B cell (primary cell): Measurements from ENCODE around the gene CARS2. TPM values are rescaled to one million over a fixed set of nuclear protein-coding genes. Genes with fewer than 3 reads are reported as not detected.

Source experiments
- ATAC-seq: fragments of 200-7000 bp; cut with Tn5 transposase; one replicate; pipeline ENCODE4 v1.10.0; 2021; ENCODE audit warnings: low read depth, mild to moderate bottlenecking, moderate number of reproducible peaks, moderate library complexity
- CTCF ChIA-PET: fragments of 350-600 bp; sonication (Branson Sonifier 250); formaldehyde crosslinking; loops from one replicate; lab custom pipeline; 2021; ENCODE audit warnings: antibody characterized with exemption, inconsistent platforms; lab: Charles Lee
- POLR2A ChIA-PET: fragments of 350-600 bp; sonication (Branson Sonifier 250); formaldehyde crosslinking; loops from one replicate; lab custom pipeline; 2021; ENCODE audit warnings: antibody characterized with exemption; lab: Charles Lee
- DNase-seq: peaks from one replicate; pipeline ENCODE4 v3.0.0; 2013
- H2AFZ ChIP-seq: 2 replicates; pipeline ENCODE4 v1.6.1; 2012; ENCODE audit warnings: mild to moderate bottlenecking, low read depth, low read length; ENCODE audit not compliant: insufficient read depth, poor library complexity, severe bottlenecking
- H3K27ac ChIP-seq, 2 donors: 1 replicate in 1 of 2; 2 replicates in 1 of 2; pipeline ENCODE4 v1.5.1; 2012 to 2013; ENCODE audit warnings: low read length in 2 of 2, mild to moderate bottlenecking in 2 of 2, moderate library complexity in 1 of 2
- H3K27me3 ChIP-seq, 4 experiments: fragments of 200-600 bp in 1 of 4; sonication (generic) in 1 of 4; replicated peaks in 1 of 4; 1 replicate in 2 of 4; 2 replicates in 2 of 4; pipeline versions ENCODE4 v1.6.1 to v1.7.0; 2013 to 2016; ENCODE audit warnings: low read length in 3 of 4, mild to moderate bottlenecking in 2 of 4, mixed read lengths in 1 of 4, moderate library complexity in 1 of 4; ENCODE audit not compliant: insufficient read depth in 4 of 4, control insufficient read depth in 3 of 4; ENCODE audit errors: control extremely low read depth in 1 of 4
- H3K36me3 ChIP-seq, 2 experiments: replicated peaks in 1 of 2; 1 replicate in 1 of 2; 2 replicates in 1 of 2; pipeline versions ENCODE4 v1.6.1 to v1.7.1; 2013; ENCODE audit warnings: low read length in 1 of 2; ENCODE audit not compliant: insufficient read depth in 2 of 2, control insufficient read depth in 1 of 2; ENCODE audit errors: control extremely low read depth in 1 of 2, extremely low read depth in 1 of 2
- H3K4me1 ChIP-seq, 2 donors: fragments of 200-600 bp in 1 of 2; sonication (generic) in 1 of 2; 1 replicate in 1 of 2; 2 replicates in 1 of 2; pipeline versions ENCODE4 v1.5.1 to v1.6.1; 2013 to 2017; ENCODE audit warnings: low read length in 2 of 2; ENCODE audit not compliant: control insufficient read depth in 2 of 2, insufficient read depth in 2 of 2
- H3K4me2 ChIP-seq: replicated peaks from 2 replicates; pipeline ENCODE3; 2012; ENCODE audit warnings: mild to moderate bottlenecking, low read depth, low read length; ENCODE audit not compliant: poor library complexity, severe bottlenecking
- H3K4me3 ChIP-seq, 5 experiments: fragments of 200-600 bp in 1 of 5; sonication (generic) in 1 of 5; 1 replicate in 3 of 5; 2 replicates in 2 of 5; pipeline versions ENCODE4 v1.5.1 to v1.7.0; 2011 to 2016; ENCODE audit warnings: low read length in 4 of 5, mild to moderate bottlenecking in 4 of 5, low read depth in 2 of 5, control low read depth in 1 of 5, moderate library complexity in 1 of 5; ENCODE audit not compliant: insufficient read depth in 1 of 5; ENCODE audit errors: control extremely low read depth in 1 of 5, extremely low read depth in 1 of 5
- H3K79me2 ChIP-seq: fragments of 200-600 bp; sonication (generic); one replicate; pipeline ENCODE4 v1.6.0; 2016; ENCODE audit warnings: low read length; ENCODE audit not compliant: control insufficient read depth, insufficient read depth
- H3K9ac ChIP-seq: fragments of 200-600 bp; sonication (generic); 2 replicates; pipeline ENCODE4 v1.6.1; 2017; ENCODE audit warnings: mild to moderate bottlenecking, low read length, moderate library complexity
- H3K9me3 ChIP-seq, 3 donors: one replicate each; pipeline versions ENCODE4 v1.6.1 to v1.7.1; 2013; ENCODE audit warnings: low read length in 2 of 3; ENCODE audit not compliant: control insufficient read depth in 2 of 3, insufficient read depth in 1 of 3; ENCODE audit errors: control extremely low read depth in 1 of 3
- H4K20me1 ChIP-seq: 2 replicates; pipeline ENCODE4 v1.6.0; 2012; ENCODE audit warnings: mild to moderate bottlenecking, low read length; ENCODE audit not compliant: insufficient read depth, control insufficient read depth, poor library complexity, severe bottlenecking
- H3K27ac Mint-ChIP-seq: one replicate; pipeline ENCODE4 v1.8.0; 2021; ENCODE audit warnings: mixed read lengths
- H3K27me3 Mint-ChIP-seq: one replicate; pipeline ENCODE4 v1.8.0; 2021; ENCODE audit warnings: mixed read lengths
- H3K4me1 Mint-ChIP-seq: one replicate; pipeline ENCODE4 v1.8.0; 2021; ENCODE audit warnings: mixed read lengths
- H3K4me3 Mint-ChIP-seq: one replicate; pipeline ENCODE4 v1.8.0; 2021; ENCODE audit warnings: mixed read lengths
- H3K9me3 Mint-ChIP-seq: one replicate; pipeline ENCODE4 v1.8.0; 2022; ENCODE audit warnings: mixed read lengths; ENCODE audit not compliant: insufficient read depth
- CTCF ChIP-seq: fragments of 200-600 bp; IDR thresholded peaks from one replicate; pipeline ENCODE4 v1.8.0; 2022; ENCODE audit warnings: antibody characterized with exemption, mild to moderate bottlenecking
- EZH2 ChIP-seq: IDR thresholded peaks from 2 replicates; pipeline ENCODE4 v1.6.1; 2012; ENCODE audit warnings: borderline replicate concordance, low read depth, mild to moderate bottlenecking, moderate library complexity, low read length; ENCODE audit not compliant: insufficient read depth, poor library complexity, severe bottlenecking
- WGBS: methylation state at CpG from one replicate; pipeline ENCODE4 v1.1.5; 2013; ENCODE audit warnings: missing lambda C conversion rate; ENCODE audit not compliant: insufficient coverage; 5-methylcytosine and 5-hydroxymethylcytosine counted together
- intact Hi-C: fragments of 100-400 bp; cut with micrococcal nuclease; formaldehyde crosslinking; loops from one replicate; pipeline ENCODE4 v1.10.0; 2022
- polyA plus RNA-seq: library from polyadenylated mRNA; depleted of rRNA; stranded (reverse); fragments of >200 nt; gene quantifications from 2 replicates; pipeline ENCODE4 v1.2.3, GENCODE V29; 2012
- total RNA-seq, 2 donors: library from RNA; stranded (reverse); fragments of 120-200 nt in 1 of 2; gene quantifications; 1 replicate in 1 of 2; 2 replicates in 1 of 2; pipeline versions ENCODE4 v1.2.3 to v1.2.4, GENCODE V29; 2013 to 2022

Gene CARS2
- total and polyA plus RNA-seq, 2 donors (not counting 1 experiment from before 2014, with no cell fraction given) = 154 to 188 TPM

GRCh38 chr13:110605132-110605531 lies 100.8 kb downstream of the CARS2 start:
- no peaks in the 10 kb centered on the region for H3K36me3 ChIP-seq

GRCh38 chr13:110600980-110601379 lies 104.9 kb downstream of the CARS2 start:
- Histone ChIP-seq H3K27me3 (peaks cover 0 to 3% (median 0%) of the 10 kb centered on the region in 4 experiments), H3K79me2 (no peaks in the 10 kb centered on the region), H2AFZ (no peak overlapping the region), H3K4me2 (no peak overlapping the region), H3K4me3 (no peak overlapping the region), H3K4me1 (no peaks in the 10 kb centered on the region), H3K36me3 (no peaks in the 10 kb centered on the region), H3K9me3 (no peaks in the 10 kb centered on the region), H3K9ac (no peak overlapping the region), H4K20me1 (no peaks in the 10 kb centered on the region), H3K27ac (no peak overlapping the region)
- ATAC-seq = no peak
- intact Hi-C loops = no loop called here
- H3K27ac Mint-ChIP-seq = no peak overlapping the region
- ChIA-PET CTCF (interaction anchor here (1.2 kb wide), 1 partner anchor 8 kb away, joined by 3 read pairs; no protein-coding TSS in a partner anchor), POLR2A (no interaction called here)
- no peak overlapping the region for H3K4me3 Mint-ChIP-seq
- no peaks in the 10 kb centered on the region for H3K9me3 Mint-ChIP-seq
- WGBS = 100% methylated on average over 1 of the region's 4 CpGs
- no peaks in the 10 kb centered on the region for H3K4me1 Mint-ChIP-seq
- TF ChIP-seq EZH2 (no peak), CTCF (no peak)
- H3K27me3 Mint-ChIP-seq = peaks cover 6% of the 10 kb centered on the region
- DNase-seq = no peak

More at GRCh38 chr13:110605132-110605531, 100.8 kb downstream of the CARS2 start:
- H3K4me3 Mint-ChIP-seq = no peak overlapping the region
- H3K4me1 Mint-ChIP-seq = no peaks in the 10 kb centered on the region
- Histone ChIP-seq H3K9ac (no peak overlapping the region), H3K9me3 (no peaks in the 10 kb centered on the region), H4K20me1 (no peaks in the 10 kb centered on the region), H3K79me2 (no peaks in the 10 kb centered on the region), H3K27me3 (peaks cover 0 to 3% (median 0%) of the 10 kb centered on the region in 4 experiments), H3K4me2 (no peak overlapping the region), H3K27ac (no peak overlapping the region), H3K4me1 (peaks cover 0 to under 1% of the 10 kb centered on the region in 2 donors), H2AFZ (no peak overlapping the region), H3K4me3 (no peak overlapping the region)
- H3K27me3 Mint-ChIP-seq = peaks cover 6% of the 10 kb centered on the region
- no peak overlapping the region for H3K27ac Mint-ChIP-seq
- ATAC-seq = no peak
- DNase-seq = no peak
- POLR2A ChIA-PET = no interaction called here
- WGBS = 100% methylated on average over 1 of the region's 6 CpGs
- CTCF ChIA-PET = no interaction called here
- intact Hi-C loops = no loop called here
- H3K9me3 Mint-ChIP-seq = no peaks in the 10 kb centered on the region
- no peak for TF ChIP-seq EZH2
- TF ChIP-seq CTCF = no peak
